ENCODE measurements around the gene SLC35E2B.

SLC35E2B gene

GRCh38 chr1:1627261-1627828 is 65.2 kb downstream of the SLC35E2B start:
- no peak overlapping the region for H3K4me3 ChIP-seq
- no peaks in the 10 kb centered on the region for H3K9me3 ChIP-seq (ENCODE audit: low read depth, low read length)
- no peak for DNase-seq (ENCODE audit: low read depth, low spot score)
- no peak for TF ChIP-seq FOXP2 (optimal IDR thresholded peaks at IDR 0.05; ENCODE audit: control extremely low read depth, extremely low read length, insufficient read depth)
- TF ChIP-seq POLR2AphosphoS5 (IDR thresholded peaks at IDR 0.05; ENCODE audit: borderline replicate concordance, low read depth, low read length) = no peak
- TF ChIP-seq EZH2 (IDR thresholded peaks at IDR 0.05) = no peak
- no peaks in the 10 kb centered on the region for H3K36me3 ChIP-seq (ENCODE audit: insufficient read depth, low read length)
- H3K9ac ChIP-seq (ENCODE audit: insufficient read length) = no peak overlapping the region
- H3K27ac ChIP-seq = no peak overlapping the region

GRCh38 chr1:1626207-1627141 is 66.1 kb downstream of the SLC35E2B start:
- H3K4me3 ChIP-seq = no peak overlapping the region
- no peak for DNase-seq (ENCODE audit: low read depth, low spot score)
- no peaks in the 10 kb centered on the region for H3K9me3 ChIP-seq (ENCODE audit: low read depth, low read length)
- no peak overlapping the region for H3K27ac ChIP-seq
- TF ChIP-seq POLR2AphosphoS5 (IDR thresholded peaks at IDR 0.05; ENCODE audit: borderline replicate concordance, low read depth, low read length) (no peak), FOXP2 (optimal IDR thresholded peaks at IDR 0.05; ENCODE audit: control extremely low read depth, extremely low read length, insufficient read depth) (no peak), EZH2 (IDR thresholded peaks at IDR 0.05) (no peak)
- H3K9ac ChIP-seq (ENCODE audit: insufficient read length) = no peak overlapping the region
- H3K36me3 ChIP-seq (ENCODE audit: insufficient read depth, low read length) = no peaks in the 10 kb centered on the region

GRCh38 chr1:1625824-1626206 is 66.8 kb downstream of the SLC35E2B start:
- TF ChIP-seq FOXP2 (optimal IDR thresholded peaks at IDR 0.05; ENCODE audit: control extremely low read depth, extremely low read length, insufficient read depth) (no peak), POLR2AphosphoS5 (IDR thresholded peaks at IDR 0.05; ENCODE audit: borderline replicate concordance, low read depth, low read length) (no peak), EZH2 (IDR thresholded peaks at IDR 0.05) (no peak)
- Histone ChIP-seq H3K36me3 (ENCODE audit: insufficient read depth, low read length) (no peaks in the 10 kb centered on the region), H3K9ac (ENCODE audit: insufficient read length) (no peak overlapping the region), H3K27ac (no peak overlapping the region), H3K4me3 (no peak overlapping the region), H3K9me3 (ENCODE audit: low read depth, low read length) (no peaks in the 10 kb centered on the region)
- DNase-seq (ENCODE audit: low read depth, low spot score) = no peak

- no peak overlapping the region for H3K4me3 ChIP-seq
- no peak for TF ChIP-seq EZH2 (IDR thresholded peaks at IDR 0.05)
- TF ChIP-seq FOXP2 (optimal IDR thresholded peaks at IDR 0.05; ENCODE audit: control extremely low read depth, extremely low read length, insufficient read depth) = no peak
- no peak for TF ChIP-seq POLR2AphosphoS5 (IDR thresholded peaks at IDR 0.05; ENCODE audit: borderline replicate concordance, low read depth, low read length)
- no peaks in the 10 kb centered on the region for H3K9me3 ChIP-seq (ENCODE audit: low read depth, low read length)
- DNase-seq (ENCODE audit: low read depth, low spot score) = no peak
- H3K36me3 ChIP-seq (ENCODE audit: insufficient read depth, low read length) = no peaks in the 10 kb centered on the region
- H3K27ac ChIP-seq = no peak overlapping the region
- H3K9ac ChIP-seq (ENCODE audit: insufficient read length) = no peak overlapping the region
Measured at GRCh38 chr1:1625404-1625775, 67.2 kb downstream of the SLC35E2B start.

- Histone ChIP-seq H3K9ac (ENCODE audit: insufficient read length) (no peak overlapping the region), H3K4me3 (no peak overlapping the region), H3K36me3 (ENCODE audit: insufficient read depth, low read length) (no peaks in the 10 kb centered on the region), H3K27ac (no peak overlapping the region), H3K9me3 (ENCODE audit: low read depth, low read length) (no peaks in the 10 kb centered on the region)
- no peak for DNase-seq (ENCODE audit: low read depth, low spot score)
- no peak for TF ChIP-seq FOXP2 (optimal IDR thresholded peaks at IDR 0.05; ENCODE audit: control extremely low read depth, extremely low read length, insufficient read depth)
- no peak for TF ChIP-seq POLR2AphosphoS5 (IDR thresholded peaks at IDR 0.05; ENCODE audit: borderline replicate concordance, low read depth, low read length)
- no peak for TF ChIP-seq EZH2 (IDR thresholded peaks at IDR 0.05)
Measured at GRCh38 chr1:1624443-1625403, 67.9 kb downstream of the SLC35E2B start.

- Histone ChIP-seq H3K9ac (ENCODE audit: insufficient read length) (no peak overlapping the region), H3K27ac (no peak overlapping the region), H3K36me3 (ENCODE audit: insufficient read depth, low read length) (no peaks in the 10 kb centered on the region), H3K9me3 (ENCODE audit: low read depth, low read length) (no peaks in the 10 kb centered on the region), H3K4me3 (no peak overlapping the region)
- no peak for DNase-seq (ENCODE audit: low read depth, low spot score)
- no peak for TF ChIP-seq EZH2 (IDR thresholded peaks at IDR 0.05)
- TF ChIP-seq FOXP2 (optimal IDR thresholded peaks at IDR 0.05; ENCODE audit: control extremely low read depth, extremely low read length, insufficient read depth) = no peak
- TF ChIP-seq POLR2AphosphoS5 (IDR thresholded peaks at IDR 0.05; ENCODE audit: borderline replicate concordance, low read depth, low read length) = no peak
Measured at GRCh38 chr1:1623631-1624442, 68.8 kb downstream of the SLC35E2B start.

GRCh38 chr1:1623181-1623630 is 69.4 kb downstream of the SLC35E2B start:
- Histone ChIP-seq H3K36me3 (ENCODE audit: insufficient read depth, low read length) (no peaks in the 10 kb centered on the region), H3K4me3 (no peak overlapping the region), H3K9ac (ENCODE audit: insufficient read length) (no peak overlapping the region), H3K27ac (no peak overlapping the region), H3K9me3 (ENCODE audit: low read depth, low read length) (no peaks in the 10 kb centered on the region)
- no peak for TF ChIP-seq FOXP2 (optimal IDR thresholded peaks at IDR 0.05; ENCODE audit: control extremely low read depth, extremely low read length, insufficient read depth)
- no peak for TF ChIP-seq POLR2AphosphoS5 (IDR thresholded peaks at IDR 0.05; ENCODE audit: borderline replicate concordance, low read depth, low read length)
- no peak for TF ChIP-seq EZH2 (IDR thresholded peaks at IDR 0.05)
- DNase-seq (ENCODE audit: low read depth, low spot score) = no peak

Measured in SK-N-MC (cell line).